NCI-H2107 (cell line): ENCODE data around the gene ANKRD12.

Experiments used
- DNase-seq: peaks from one replicate; lab custom pipeline; 2025; lab: John Stamatoyannopoulos, UW

ANKRD12 gene

DNA sequence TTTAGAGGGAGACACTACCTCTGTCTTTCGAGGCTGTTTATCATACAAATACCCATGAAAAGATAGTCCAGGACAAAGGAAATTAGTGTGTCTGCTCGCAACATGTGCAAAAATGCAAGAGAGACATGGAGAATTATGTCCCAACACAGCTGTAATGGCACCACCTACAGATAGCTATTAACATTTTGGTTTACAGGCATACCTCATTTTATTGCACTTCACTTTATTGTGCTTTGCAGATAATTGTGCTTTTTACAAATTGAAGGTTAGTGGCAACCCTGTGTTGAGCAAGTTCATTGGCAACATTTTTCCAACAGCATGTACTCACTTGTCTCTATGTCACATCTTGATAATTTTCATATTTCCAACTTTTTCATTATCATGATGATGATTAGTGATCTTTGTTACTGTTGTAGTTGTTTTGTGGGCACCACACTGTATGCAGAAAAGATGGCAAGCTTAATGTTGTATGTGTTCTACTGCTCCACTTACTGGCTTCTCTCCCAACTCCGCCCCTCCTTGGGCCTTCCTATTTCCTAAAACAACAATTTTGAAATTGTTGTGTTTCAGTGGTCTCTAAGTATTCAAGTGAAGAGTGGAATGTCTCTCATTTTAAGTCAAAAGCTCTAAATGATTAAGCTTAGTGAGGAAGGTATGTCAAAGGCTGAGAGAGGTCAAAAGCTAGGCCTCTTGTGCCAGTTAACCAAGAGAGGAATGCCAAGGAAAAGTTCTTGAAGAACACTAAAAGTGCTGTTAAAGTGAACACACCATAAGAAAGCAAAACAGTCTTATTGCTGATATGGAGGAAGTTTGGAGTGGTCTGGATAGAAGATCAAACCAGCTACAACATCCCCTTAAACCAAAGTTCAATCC lies 52.0 kb downstream of the ANKRD12 start:
- no peak for DNase-seq

DNA sequence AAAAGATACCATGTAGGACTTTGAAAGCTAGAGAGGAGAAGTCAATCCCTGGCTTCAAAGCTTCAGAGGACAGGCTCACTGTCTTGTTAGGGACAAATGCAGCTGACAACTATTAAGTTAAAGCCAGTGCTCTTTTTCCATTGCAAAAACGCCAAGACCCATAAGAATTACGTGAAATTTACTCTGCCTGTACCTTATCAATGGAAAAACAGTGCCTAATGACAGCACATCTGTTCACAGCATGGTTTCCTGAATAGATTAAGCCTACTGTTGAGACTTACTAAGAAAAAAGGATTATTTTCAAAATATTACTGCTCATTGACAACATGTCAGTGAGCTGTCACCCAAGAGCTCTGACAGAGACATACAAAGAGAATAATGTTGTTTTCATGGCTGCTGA lies 52.9 kb downstream of the ANKRD12 start:
- DNase-seq = no peak

DNA sequence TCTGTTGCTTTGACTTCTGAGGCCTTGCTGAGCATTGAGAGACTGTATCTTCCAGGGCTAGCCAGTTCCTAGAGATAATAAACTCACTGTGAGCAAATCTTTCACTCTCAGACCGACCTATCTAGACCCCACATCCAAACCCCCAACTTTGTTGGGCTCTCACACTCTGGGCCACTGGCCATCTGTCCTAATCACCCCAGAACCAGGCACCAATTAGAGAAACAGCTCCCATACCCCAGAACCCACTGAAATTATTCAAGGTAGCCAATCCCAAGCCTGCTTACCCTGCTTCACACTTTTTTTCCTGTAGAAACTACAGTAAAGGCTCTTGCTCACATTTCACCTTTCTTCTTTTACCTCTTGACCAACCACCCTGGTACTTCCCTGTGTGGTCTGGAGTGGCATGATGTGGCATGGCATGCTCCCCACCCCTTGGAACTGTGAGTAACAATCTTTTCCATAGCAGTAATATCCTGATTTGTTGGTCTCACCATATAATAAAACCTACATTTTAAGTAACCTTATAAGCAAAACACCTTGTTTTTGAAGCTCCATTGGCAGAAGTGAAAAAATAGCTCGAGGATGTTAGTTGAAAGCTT lies 55.2 kb downstream of the ANKRD12 start:
- no peak for DNase-seq

DNA sequence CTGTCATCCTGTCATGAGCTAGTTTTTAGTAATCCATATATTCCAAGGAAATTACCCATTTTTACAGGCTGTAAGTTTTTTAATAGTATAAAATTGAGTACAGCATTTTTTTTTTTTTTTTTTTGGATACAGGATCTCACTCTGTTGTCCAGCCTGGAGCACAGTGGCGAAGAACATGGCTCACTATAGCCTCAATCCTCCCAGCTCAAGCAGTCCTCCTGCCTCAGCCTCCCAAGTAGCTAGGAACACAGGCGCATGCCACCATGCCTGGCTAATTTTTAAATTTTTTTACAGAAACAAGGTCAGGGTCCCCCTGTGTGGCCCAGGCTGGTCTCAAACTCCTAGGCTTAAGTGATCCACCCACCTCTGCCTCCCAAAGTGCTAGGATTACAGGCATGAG lies 56.5 kb downstream of the ANKRD12 start:
- no peak for DNase-seq

DNA sequence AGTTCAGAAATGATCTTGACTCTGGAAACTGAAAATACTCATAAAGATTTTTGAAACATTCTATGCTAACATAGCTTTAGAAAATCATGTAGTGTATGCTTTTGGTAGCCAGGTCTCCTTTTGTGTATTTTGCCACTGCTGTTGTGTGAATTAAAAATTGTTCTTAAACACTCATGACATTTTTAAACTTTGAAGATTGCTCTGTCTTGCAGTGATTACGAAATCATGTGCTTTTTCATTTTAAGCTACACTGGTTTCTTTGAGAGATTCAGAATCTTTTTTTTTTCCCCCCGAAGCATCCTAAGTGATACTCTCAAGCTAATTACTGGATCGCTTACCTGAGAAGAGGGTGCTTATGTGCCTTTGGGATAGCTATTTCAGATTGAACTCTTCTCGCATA lies 60.0 kb downstream of the ANKRD12 start:
- DNase-seq = no peak

DNA sequence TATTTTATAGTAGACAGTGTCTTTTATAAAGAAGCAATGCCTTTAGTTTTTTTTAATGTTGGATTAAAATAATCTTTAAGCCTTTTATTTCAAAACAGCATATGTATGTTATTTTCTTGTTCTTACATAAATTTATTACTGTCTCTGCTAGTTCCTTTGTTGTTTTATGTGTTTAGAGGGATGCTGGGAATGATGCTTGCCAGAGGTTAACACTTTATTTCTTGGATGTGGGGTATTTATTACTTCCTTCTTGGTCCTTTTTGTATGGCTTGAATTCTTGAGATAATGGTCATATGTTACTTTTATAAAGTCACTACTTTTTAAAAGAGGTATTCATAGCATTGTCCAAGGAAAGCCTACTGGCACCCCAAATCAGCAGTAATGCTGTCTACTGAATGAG lies 63.1 kb downstream of the ANKRD12 start:
- DNase-seq = no peak

DNA sequence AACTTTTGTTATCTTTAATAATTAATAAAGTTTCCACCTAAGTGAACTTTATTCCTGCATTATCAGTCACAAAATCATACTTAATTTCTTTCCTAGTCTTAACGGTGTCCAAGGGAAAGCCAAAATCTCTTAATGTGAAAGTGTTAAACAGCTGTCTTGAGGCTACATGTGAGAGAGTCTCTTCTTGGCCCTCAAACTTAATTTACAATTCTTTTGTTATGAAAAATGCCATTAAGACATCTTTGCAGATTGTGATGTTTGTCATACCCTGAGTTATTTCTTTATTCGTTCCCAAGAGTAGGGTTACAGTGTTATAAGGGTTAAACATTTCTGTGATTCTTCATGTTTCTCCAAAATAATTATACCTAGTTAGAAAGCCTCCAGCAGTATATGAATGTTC lies 64.6 kb downstream of the ANKRD12 start:
- DNase-seq = no peak

DNA sequence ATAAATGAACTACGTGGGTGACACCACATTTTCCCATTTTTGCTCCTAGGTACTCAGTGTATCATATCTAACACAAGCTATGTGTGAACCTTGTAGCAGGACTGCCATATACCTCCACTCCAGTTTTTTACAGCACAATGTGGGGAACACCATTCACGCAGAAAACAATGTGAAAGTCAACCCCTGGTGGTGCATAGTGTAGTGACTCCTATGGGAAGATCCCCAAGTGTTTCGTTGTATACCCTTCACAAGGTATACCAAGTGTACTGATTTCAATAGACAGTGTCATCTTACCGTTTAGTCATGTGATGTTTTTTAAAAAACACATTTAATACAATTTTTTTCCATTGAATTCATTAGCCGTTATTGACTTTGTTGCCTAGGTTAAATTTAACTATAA lies 68.1 kb downstream of the ANKRD12 start:
- no peak for DNase-seq

DNA sequence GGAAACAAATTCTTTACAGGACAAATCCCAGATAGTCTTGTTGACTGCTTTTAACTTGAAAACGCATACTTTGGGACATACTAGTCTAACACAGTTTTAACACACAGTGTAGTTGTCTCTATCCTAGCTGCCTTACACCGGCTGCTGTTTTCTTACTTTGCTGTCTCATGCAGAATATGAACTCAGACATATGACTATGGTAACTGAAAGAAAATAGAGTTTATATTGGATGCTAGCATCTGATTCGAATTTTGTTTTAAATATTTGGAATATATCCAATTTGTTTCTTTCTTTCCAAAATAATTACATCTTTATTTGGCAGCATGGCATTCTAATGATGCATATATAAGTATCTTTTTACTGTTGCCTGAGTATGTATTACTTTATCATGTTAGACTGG lies 69.8 kb downstream of the ANKRD12 start:
- no peak for DNase-seq

DNA sequence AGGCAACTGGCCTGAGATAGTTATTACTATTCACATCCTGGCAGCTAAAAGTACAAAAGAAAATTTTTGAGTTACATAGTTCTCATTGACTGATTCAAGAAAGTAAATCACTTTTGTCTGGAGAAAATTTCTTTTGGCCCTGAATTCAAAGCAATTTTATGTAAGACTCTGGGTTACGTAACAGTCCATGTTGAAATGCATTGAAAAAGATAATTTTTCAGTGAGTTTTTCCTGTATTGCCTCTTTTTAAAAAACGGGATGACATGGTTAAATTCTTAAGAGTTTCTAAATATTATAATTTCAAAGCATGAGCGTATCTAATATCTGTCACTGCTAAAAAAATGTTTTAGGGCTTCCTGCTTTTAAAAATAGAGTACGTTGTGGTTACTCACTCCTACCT lies 72.7 kb downstream of the ANKRD12 start:
- no peak for DNase-seq

DNA sequence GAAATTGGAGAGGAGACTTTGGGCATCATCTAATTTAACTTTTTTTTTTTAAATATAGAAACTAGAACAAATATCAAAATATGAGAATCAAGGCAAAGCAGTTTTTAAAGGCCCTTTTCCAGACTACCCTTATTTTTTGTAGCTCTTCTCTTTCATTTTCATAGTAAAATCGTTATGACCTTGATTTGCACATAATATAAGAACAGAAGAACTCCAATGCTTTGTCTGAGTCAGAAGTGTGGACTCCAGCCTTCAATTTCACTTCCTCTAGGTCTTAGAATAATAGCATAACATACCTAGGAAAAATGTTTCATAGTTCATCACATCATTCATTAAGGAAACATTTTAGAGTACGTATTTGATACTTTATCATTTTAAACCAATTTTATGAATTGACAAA lies 74.4 kb downstream of the ANKRD12 start:
- no peak for DNase-seq

DNA sequence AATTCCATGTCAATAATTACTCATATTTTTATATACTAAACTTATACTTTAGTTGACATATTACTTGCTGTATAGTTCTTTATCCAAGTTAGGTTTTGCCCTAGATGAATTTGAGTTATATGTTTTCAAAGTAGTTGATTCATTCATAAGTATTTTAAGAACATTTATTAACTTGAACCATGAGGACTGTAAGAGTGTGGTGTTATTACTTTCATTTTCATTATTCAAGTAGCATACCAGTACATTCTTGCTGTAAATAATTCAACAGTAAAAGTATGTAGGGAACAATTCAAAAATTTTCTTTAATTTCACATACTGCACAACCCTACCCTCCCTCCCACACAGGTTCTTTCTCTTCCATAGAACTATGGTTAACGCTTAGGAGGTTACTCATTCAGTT lies 75.4 kb downstream of the ANKRD12 start:
- no peak for DNase-seq

DNA sequence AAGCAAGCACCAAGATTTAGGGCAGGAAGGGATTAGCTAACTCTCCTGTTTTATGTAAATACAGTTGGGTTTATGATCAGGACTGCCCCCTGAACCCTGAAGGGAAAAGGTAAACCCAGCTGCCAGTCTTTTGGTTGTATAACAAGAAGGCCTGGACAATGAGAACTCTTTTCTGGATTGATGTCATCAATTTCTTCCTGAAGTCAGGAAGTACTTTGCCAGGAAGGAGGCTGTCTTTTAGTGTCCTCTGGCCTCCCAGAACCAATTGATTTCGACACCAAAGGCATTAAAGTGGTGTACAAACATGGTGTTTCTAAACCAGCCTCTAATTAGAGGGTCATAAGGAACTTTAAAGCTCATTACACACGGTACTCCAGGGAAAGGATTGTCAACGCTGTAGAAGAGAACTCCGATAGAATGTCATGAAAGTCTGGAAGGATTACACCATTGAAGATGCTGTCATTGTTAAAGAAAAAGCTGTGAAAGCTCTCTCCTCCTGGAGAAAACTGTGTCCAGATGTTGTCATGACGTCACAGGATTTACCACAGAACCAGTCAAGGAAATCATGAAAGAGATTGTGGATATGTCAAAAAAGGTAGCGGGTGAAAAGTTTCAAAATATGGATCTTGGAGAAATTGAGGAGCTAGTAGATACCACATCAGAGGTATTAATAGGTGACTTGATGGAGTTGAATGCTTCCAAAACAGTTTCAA lies 78.8 kb downstream of the ANKRD12 start:
- DNase-seq = no peak

DNA sequence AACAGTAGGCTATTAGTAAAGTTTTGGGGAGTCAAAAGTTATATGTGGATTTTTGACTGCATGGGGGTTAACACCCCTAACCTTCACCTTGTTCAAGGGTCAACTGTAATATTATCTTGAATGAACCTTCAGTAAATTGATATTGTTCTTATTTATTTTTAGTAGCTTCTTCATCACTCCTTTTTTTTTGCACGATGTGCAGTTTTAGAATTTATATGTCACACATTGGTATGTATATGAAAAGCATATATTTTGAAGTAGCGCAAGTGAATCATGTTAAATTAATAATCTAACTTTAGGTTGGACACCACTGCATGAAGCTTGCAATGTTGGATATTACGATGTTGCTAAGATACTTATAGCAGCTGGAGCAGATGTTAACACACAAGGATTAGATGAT lies 79.9 kb downstream of the ANKRD12 start:
- no peak for DNase-seq

DNA sequence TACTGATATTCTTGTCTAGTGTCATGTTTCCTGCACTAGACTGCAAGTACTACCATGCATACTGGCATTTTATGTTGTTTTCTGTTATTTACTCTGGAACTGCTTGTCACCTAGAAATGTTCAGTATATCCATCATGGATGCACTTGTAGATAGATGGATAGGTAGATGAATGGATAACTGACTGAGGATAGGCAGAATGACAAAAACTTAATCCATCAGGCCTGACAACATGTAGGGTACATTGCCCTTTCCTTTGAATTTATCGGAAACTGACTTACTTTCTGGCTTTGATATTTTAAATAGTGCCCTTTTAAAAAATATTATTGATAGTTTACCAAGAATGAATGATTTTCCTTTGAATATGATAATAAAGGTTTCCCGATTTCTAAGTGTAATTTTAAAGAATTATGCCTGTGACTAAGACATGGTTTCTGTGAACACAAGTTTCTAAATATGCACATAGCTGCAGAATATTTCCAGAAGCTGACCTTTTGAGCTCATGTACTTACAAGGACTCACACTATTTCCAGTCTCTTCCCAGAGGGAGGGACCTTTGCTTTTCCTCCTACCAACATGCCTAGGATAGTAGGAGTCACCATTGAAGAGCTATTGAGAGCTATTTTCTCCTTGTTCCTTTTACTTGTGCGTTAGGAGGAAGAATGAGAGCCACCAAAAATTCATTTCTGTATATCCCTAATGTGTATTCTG lies 81.3 kb downstream of the ANKRD12 start:
- DNase-seq = no peak

DNA sequence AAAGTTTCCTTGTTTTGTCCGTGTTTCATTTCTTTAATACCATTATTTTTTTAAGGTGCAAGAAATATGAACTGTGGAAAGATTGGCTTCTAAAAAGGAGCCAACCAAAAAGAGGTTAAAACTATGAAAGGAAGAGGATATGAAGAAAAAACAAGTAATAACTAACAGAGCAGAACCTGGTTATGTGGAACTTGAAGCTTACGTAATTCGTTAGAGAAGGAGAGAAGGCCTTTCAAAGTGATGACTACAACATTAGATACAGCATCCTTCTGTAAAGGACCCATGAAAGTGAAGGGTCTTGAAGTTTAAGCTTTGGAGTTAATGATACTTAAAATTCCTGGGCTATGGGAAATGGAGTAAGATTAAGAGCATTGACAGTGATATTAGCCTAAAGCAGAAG lies 84.5 kb downstream of the ANKRD12 start:
- DNase-seq = no peak

DNA sequence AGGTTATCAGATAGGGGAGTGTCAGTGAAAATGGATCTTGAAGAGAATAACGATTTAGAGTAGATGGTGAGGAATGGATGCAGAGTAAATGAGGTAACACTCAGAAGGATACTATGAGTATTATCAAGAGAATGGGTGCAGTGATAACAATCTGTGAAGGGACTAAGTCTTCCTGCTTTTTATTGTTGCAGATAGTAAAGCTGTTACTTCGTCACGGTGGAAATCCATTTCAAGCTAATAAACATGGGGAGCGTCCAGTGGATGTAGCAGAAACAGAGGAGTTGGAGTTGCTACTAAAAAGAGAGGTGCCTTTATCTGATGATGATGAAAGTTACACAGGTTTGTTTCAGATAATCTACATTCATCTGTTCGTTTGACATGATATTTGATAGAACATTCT lies 85.1 kb downstream of the ANKRD12 start:
- no peak for DNase-seq

DNA sequence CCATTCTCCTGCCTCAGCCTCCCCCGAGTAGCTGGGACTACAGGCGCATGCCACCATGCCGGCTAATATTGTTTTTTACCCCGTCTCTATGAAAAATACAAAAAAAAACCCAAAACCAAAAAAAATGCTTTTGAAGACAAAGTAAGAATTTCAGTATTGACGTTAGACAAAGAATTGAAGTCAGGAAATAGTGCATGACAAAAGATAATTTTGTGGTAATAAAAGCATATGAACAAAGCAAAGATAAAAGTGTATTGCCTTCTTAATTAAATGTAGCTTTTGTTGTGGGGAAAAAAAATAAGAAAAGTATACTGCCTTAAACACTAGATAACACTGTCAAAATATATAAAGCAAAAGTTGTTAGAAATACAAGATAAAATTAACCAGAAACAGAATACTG lies 86.8 kb downstream of the ANKRD12 start:
- DNase-seq = no peak

DNA sequence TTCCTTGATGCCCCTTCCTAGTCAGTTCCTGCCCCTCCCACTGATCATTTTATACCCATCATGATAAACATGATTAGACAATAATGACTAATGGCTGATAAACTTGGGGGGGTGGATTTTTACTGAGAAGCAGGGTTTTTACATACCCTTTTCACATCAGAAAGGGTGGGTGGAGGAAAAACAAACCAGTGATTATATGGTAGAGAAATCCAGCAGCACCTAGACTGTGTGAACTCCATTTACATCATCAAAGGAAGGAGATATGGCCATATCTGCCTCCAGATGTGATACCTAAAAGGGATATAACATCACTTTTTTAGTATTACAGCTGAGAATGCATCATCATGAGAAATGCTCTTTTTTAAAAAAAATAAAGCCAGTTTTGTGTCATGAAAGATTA lies 89.9 kb downstream of the ANKRD12 start:
- DNase-seq = no peak

DNA sequence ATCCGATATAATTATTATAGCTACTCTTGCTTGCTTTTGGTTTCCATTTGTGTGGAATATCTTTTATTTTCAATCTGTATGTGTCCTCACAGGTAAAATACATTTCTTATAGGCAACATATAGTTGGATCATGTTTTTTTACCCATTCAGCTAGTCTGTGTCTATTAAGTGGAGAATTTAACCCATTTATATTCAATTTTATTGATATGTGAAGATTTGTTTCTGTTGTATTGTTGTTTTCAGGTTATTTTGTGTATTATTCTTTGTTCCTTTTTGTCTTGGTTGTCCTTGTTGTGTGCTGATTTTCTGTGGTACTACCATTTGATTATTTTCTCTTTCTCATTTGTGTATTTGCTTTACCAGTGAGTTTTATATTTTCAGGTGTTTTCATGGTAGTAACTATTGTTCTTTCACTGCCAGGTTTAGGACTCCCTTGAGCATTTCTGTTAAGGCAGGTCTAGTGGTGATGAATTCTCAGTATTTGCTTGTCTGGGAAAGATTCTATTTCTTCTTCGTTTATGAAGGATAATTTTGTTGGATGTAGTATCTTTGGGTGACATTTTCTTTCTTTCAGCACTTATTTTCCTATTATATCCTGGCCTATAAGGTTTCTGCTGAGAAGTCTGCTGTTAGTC lies 95.4 kb downstream of the ANKRD12 start:
- DNase-seq = no peak

DNA sequence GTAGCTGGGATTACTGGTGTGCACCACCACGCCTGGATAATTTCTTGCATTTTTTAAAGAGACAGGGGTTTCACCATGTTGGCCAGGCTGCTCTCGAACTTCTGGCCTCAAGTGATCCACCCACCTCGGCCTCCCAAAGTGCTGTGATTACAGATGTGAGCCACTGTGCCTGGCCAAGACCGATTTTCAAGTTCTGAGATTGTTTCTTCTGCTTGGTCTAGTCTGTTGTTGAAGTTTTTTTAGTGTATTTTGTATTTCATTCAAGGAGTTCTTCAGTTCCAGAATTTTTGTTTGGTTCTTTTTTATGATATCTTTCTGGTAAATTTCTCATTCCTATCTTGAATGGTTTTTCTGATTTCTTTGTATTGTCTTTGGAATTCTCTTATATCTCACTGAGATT lies 96.4 kb downstream of the ANKRD12 start:
- DNase-seq = no peak

DNA sequence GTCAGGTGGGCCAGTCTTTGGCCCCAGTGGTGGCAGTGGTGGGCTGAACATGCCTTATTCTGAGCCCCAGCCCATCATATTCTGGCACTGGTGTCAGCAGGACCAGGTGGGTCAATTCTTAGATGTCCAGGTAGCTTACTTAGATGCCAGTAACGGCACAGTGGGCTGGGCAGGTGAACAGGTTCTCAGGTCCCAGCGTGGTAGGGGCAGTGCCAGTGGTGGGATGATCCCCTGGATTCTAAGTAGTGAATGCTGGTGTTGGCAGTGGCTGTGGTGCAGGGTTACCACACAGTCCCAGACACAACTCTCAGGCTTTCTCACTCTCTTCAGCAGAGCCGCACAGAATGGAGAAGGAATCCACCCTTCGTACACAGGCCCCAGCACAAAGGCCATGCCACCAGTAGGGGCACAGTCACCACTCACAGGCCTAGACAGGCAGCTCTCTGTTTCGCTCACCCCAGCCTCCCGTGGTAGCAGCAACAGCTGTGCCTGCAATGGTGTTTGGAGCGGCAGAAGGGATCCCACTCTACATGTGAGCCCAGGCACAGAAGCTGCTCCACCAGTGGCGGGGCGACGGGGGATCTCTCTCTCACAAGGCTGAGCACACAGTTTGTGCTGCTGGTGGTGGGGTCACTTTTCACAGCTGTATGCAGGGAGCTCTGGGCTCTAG lies 97.3 kb downstream of the ANKRD12 start:
- DNase-seq = no peak
